ENCODE measurements around the gene EFCAB8.

EFCAB8 gene, protein sequence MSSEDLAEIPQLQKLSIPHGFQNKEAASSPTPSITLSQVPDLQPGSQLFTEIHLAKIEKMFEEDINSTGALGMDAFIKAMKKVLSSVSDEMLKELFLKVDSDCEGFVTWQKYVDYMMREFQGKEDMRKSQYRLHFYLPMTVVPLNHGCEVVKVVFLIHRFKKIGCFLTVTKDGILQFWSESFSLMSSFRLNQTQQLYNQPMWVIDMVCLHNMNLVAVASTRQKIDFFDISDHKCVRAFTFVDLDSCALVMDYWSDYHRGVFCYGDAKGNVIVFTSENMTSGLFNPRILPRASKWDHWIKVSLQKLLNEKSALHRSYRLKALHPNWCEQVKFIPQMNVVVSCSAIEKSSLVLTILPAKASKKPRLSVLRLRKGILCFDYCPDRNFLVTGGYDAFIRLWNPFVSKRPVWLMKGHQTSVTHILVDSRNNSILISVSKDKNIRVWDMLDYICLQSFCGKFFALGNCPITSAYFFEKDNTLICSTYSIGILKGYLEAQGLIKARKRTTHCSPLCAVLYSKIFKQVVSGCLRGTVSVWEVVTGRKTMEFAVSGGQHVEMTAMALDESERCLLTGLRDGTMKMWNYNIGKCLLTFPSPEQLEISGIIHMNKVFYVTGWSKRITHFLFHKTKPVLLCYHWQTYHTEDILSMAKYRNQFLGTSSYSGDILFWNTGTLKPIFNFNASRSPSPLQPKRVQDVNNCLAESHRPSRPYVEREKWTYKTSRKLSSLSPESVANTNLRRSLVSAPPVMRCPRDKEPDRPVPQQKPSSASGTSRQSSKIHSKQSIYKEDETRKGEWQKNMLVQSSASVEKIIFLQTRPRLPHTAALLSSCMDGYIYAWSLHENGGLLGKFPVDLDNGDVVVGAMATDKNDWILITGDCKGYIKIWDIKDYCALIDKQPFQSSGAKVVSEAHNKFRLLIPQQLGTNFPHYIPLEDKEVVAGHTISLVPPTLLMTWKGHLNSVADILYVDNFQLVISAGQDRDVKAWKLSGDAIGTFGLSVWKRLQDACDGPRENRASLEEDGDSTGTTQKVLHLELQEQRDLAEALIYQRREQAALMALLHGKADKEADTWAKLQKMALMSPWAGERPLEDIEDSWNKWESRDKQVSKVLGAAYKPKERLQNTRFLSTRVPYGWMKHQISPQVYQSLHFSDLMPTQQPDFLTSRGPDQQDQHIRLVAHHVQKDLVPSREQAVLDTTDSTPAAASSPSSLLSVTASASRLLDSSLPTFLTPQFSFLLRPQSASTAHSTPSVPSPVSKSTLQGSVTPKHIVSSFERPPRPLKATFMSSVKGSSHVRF

DNA sequence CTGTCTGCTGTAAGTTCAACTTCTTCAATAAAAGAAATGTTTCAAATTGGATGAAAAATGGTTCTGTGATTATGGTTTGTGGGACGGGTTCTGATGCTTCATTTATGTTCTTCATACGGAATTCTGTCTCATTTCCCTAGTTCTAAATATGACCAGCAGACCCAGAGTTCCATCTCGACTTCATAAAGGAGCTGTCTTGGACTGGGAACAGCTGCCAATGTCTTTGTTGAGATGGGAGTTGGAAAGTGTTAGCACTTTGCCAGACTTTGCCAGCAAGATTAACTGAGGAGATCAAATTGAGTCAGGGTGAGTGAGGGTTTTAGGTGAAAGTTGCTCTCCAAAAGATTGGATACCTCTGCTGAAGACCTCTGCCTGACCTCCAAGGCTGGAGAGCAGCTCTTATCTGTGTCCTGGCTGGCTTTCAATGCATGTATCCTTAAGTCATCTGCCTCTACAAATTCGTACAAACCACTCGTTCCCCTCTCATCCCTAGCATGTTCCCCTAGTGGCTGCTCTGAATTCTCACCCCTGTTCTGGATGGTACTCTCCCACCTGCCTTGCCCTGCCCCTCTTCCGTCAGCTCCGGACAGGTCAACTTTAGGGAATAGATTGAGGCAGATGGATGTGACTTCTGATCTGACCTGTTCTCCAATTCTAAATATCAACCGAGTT is at the start of gene EFCAB8:
Gene EFCAB8 (plus strand): TSS at position 223 of the 672 bp plus-strand sequence. CDS start 4,870 bp downstream, outside the sequence.
- no peak for DNase-seq (ENCODE audit: low spot score)

DNA sequence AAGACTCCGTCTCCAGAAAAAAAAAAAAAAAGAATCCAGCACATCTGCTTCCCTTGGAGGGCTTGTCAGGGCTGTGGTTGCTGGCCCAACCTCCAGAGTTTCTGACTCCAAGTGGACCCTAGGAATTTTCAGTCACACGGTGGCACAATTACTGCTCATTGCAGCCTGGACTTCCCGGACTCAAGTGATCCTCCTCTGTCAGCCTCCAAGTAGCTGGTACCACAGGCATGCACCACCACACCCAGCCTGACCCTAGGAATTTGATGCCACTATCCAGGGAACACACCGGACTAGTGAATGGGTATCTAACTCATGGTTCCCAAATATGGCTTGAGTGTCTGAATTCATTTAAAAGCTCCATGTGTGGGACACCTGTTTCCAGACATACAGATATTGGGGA is 48.8 kb upstream of the EFCAB8 start:
- DNase-seq (ENCODE audit: low spot score): no peak

DNA sequence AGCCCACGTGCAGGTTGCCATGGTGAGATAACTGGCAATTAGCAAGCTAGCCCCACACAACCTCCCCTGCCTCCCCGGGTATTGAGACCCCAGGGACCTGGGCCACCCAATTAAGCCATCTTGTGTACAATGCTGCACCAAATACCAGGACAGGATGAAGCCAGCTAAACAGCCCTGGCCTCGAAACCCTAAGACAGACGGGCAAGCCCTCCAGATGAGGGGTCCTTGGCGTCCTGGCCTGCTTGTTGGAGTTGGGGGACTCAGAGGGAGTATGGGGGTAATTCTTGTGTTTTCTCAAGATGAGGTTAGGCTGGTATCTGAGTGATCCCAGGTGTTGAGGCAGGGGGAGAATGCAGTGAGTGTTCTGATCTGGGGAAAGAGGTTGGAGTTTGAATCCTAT is 47.8 kb upstream of the EFCAB8 start:
- DNase-seq (ENCODE audit: low spot score): no peak

DNA sequence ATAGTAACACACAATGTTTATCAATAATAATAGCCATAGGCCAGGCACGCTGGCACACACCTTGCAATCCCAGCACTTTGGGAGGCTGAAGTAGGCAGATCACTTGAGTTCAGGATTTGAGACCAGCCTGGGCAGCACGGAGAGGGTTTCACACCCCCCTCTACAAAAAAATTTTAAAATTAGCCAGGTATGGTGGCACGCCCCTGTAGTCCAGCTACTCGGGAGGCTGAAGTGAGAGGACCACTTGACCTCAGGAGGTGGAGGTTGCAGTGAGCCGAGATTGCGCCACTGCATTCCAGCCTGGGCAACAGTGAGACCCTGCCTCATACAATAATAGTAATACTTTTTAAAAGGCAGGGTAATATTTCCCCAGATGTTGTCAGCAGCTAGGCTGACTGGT is 46.8 kb upstream of the EFCAB8 start:
- DNase-seq (ENCODE audit: low spot score): no peak

DNA sequence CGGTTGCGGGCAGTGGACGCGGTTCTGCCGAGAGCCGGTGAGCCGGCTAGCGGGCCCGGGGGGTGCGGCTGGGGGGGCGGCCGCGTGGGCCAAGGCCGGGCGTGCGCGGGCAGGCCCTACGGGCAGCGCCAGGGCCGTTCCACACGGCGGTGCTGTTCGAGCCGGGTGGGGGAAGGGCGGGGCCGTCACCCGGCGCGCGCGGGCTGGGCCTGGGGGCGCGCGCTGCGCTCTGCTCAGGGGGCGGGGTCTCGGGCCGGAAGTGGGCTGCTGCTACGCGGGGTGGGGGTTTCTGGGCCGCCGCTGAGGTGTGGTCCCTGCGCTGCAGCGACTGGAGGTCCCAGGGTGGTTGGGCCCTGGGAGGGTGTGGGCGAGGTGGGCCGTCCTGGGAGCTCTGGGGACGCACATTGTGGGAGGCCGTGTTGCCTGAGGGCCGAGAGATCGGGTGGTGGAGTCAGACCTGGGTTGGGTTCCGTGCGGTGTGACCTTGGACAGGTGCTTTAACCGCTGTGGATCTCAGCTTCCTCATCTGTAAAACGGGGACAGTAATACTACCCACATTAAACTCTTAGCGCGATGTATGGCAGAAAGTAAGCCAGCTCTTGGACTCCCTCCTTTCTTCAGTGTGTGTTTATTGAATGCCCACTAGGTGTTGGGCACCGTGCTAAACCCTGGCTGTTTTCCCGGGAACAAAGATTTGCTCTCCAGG is 38.6 kb upstream of the EFCAB8 start:
- DNase-seq (ENCODE audit: low spot score): peak; percentile 82

DNA sequence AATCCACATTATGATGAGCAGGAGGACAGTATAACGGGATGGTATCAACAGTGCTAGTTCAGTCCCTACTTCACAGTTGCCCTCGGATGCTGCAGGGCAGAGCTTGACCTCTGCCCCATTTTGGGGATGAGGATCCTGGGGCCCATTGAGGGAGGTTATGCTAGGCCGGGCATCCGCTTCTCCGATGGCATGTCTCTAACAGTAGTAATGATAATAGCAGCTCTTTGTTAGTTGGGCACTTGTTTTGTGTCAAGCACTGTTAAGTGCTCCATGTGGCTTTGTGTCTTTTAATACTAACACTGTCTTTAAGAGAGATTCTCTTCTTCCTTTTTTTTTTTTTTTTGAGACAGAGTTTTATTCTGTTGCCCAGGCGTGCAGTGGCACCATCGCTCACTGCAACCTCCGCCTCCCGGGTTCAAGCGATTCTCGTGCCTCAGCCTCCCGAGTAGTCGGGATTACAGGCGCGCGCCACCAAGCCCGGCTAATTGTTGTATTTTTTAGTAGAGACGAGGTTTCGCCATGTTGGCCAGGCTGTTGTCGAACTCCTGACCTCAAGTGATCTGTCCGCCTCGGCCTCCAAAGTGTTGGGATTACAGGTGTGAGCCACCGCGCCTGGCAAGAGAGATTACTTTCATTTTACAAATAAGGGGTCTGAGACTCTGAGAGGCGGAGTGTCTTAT is 37.9 kb upstream of the EFCAB8 start:
- DNase-seq (ENCODE audit: low spot score): no peak

DNA sequence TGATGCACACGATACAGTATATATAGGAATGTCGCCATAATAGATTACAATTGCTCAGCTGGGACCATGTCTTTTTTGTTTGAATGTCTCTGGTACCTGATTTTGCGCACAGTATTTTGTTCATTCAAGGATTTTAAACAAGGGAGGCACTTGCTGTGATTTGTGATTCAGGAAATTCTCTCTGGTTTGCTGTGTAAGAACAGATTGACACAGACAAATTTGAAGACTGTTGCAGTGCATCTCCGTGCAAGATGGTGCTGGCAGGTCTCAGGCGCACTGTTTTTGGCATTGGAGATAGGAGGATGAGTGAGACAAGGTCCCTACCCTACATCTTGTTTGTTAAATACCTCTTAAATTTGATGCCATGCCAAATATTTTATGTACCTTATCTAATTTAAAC is 36.5 kb upstream of the EFCAB8 start:
- no peak for DNase-seq (ENCODE audit: low spot score)

DNA sequence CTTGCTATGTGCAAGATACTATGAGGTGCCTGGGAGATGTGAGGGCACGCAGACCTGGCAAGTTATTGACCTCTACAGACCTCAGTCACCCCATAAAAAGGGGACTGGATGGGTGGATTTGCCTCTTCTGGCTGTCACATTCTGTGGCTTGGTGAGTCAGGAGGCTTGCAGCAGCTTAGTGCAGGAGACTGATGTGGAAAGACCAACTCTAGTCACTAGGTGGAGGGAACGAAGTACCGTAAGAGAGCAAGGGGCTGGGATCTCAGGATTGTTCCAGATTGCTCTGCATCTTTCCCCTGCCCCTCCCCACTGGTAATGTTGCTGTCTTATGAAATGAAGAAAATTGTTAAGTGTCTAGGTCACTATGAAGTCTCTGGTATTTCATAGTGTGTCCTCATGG is 35.6 kb upstream of the EFCAB8 start:
- DNase-seq (ENCODE audit: low spot score): peak; percentile 65

DNA sequence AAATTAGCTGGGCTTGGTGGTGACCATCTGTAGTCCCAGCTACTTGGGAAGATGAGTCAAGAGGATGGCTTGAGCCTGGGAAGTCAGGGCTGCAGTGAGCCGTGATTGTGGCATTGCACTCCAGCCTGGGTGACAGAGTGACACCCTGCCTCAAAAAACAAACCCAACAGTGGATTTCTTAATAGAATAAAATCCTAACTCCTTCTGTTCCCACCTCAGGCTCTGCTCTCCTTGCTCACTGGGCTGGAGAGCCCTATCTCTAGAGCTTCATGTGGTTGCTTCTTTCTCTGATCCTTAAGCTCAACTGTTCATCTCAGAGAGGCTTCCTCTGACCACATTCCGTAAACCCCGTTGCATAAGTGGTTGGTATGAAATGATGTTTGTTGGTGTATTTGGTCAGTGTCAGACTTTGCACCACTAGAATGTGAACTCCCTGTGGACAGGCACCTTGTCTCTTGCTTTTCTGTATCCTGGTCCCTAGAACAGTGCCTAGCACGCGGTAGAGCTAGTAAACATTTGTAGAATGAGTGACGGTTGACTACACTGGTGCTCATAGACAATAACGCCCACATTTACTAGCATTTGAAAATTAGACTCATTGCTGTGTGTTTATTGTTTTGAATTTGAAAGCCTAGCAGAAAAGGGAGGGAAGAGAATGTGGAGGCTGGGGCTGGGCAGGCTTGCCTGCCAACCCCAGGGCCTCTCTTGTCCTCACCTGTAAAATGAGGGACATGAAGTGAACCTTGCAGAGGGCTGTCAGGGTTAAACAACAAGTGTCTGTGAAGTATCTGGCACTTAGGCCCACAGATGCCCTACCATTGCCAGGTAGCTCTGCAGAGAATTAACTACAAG is 34.8 kb upstream of the EFCAB8 start:
- no peak for DNase-seq (ENCODE audit: low spot score)

DNA sequence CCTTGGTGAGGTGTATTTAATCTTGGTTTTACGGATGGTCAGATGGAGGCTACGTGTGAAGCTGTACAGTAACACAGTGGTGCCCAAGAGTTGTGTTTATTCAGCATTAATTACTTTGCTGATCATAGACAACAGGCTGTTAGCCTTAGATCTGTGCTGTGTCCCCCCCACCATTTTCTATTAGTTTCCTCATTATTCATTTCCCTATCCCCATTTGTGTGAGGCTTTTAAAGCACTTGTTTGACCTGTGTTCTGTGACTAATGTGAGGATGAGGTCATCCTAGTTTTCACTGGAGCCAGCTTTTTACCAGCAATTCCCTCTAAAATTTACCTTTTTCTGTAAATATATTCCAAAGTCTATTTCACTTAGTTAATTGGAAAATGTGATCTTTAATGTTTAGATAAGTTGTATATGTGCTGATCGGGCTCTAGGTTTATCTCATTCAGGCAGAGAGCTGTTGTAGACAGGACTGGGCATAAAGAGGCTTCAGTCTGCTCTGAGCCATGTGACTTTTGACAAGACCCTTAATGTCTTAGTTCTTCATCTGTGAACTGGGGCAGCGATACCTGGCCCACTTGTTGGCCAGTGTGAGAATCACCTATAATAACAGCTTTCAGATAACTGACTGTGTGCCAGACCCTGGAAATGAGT is 30.6 kb upstream of the EFCAB8 start:
- DNase-seq (ENCODE audit: low spot score): no peak

DNA sequence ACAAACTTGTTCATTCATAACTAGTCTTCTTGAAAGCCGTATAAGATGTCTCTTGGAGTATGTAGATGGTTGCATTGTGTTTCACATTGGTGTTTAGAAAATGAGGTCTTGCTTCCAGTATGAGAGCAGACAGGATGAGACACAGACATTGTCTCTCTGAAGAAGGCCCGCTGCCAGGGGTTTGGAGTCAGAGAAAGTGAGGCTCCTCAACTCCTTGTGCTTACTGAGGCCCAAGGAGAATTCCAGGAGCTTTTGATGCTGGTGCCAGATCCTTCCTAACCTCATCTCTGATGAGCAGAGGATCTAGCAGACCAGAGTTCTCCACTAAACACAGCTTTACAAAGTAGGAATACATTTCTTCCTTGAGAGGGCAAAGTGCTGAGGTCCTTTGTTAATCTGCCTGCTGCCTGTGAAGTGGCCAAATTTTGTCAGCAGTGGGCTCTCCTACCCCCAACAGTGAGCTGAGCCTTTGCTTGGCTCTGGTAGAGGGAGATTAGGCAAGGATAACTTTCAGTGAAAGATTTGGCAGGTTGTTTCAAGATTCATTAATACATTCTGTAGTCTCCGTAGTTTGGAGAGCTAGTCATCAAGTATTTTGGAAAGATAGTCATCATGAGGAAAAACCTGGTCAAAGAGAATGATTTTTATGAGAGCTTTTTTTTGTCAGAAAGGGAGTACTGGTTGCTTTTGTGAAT is 29.3 kb upstream of the EFCAB8 start:
- no peak for DNase-seq (ENCODE audit: low spot score)

DNA sequence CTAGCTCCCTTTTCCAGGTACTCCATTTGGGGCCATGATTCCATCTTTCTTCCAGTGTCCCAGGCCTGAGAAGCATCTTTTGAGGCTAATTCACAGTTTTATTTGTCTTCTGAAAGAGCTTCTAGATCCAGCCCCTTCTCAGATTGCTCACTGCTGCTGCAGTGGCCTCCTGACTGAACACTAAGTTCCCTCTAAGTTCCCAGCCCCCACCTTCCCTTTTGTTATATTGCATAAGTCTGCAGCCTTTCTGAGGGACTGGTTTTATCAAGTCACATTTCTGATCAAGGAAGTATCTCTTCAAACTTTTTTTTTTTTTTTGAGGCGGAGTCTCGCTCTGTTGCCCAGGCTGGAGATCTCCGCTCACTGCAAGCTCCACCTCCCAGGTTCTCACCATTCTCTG is 28.3 kb upstream of the EFCAB8 start:
- DNase-seq (ENCODE audit: low spot score): no peak

DNA sequence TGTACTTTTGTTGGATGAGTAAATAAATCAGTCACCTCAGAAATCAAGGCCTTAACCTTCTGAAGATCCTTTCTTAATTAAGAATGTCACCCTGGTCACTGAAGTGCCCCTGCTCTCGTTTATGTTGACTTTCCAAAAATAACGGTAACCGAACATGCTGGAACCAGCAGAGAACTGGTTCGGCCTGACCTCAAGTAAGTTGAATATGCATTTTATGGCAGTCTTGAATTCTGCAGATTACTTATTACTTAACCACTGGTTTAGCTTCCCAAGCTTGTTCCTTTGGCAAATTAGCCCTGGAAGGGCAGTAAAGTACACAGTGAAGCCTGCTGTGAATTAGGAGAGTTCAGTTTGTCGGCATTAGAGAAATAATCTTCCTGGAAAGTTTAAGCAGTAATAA is 26.7 kb upstream of the EFCAB8 start:
- DNase-seq (ENCODE audit: low spot score): no peak

DNA sequence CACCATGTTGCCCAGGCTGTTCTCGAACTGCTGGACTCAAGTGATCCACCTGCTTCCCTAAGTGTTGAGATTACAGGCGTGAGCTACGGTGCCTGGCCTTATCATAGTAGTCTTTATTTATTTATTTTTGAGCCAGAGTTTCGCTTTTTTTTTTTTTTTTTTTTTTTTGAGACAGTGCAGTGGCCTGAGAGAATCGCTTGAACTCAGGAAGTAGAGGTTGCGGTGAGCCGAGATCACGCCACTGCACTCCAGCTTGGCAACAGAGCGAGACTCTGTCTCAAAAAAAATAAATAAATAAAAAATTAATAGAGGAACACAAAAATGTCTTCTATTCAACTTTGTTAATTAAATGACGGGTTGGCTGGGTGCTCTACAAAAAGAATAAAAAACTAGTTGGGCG is 26.1 kb upstream of the EFCAB8 start:
- DNase-seq (ENCODE audit: low spot score): no peak

DNA sequence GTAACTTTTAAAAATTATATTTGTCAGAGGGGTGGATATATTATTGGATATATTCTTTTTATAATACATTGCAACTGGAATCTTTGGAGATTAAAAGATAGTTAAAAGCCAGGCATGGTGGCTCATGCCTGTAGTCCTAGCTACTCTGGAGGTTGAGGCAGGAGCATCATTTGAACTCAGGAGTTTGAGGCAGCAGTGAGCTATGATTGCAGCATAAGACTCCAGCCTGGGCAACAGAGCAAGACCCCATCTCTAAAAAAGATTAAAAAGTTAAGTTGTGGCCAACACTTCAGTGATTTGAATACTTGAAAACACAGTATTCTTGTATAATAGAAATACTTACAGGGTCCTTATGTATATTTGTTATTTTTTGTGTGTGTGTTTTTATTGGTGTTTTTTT is 23.8 kb upstream of the EFCAB8 start:
- no peak for DNase-seq (ENCODE audit: low spot score)

DNA sequence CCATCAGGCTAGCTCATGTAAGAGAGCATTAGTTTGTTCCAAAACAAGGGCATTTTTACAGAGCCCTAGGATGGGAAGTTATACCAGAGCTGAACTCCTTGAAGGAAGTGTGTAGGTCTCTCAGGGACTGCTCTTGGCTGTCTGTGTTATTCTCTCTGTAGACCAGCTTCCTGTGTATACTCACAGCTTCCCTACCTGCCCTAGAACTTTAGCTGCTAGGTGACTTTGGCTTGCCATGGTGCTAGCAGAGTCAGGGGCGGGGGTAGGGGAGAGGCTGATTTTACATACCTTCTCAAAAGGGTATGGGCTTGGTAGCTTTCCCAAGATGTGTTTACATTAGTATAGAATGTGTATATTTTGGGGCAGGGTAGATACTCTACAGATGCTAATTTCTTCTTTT is 21.6 kb upstream of the EFCAB8 start:
- DNase-seq (ENCODE audit: low spot score): no peak

DNA sequence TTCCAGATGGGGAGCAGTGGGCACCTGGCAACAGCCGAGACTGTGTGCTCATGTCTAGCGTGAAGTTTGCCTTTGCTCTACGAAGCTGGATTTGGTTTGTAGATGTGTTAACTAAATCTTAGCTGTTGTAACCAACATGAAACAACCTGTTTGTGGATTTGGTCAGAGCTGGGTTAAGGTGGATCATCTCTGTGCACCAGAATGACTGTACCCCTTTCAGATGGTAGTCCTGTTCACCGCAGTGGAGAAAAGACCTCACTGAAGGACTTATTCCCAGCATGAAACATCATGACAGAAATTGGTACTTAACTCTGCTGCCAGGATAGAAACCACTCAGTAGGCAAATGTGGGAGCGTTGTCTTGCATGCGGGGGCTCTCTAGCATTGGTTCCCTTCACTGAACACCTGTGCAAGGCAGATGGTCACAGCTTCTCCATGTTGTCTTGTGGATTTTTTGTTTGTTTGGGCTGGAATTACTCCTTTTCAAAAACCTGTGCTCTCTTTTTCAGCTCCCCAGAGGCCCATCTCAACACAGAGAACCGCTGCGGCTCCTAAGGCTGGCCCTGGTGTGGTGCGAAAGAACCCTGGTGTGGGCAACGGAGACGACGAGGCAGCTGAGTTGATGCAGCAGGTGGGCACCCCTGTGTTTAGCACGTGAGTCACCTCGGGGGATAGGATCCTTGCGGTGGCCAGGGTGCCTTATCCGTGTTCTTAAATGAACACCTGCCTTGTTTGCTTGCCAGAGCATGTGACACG is 19.3 kb upstream of the EFCAB8 start:
- DNase-seq (ENCODE audit: low spot score): no peak

DNA sequence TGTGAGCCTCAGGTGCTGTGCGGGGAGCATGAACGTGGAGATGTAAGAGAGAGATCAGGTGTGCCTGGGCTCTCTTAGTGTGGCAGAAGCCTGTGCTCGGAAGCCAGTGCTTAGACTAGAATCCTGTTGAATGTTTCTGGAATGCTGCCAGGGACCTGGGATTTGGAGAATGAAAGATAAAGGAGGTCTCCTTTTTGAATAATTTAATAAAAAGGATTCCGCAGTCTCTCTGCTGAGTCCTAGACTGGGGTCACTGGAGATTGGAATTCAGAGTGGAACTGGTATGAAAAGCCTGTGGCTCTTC is 18.8 kb upstream of the EFCAB8 start:
- DNase-seq (ENCODE audit: low spot score): no peak

Data from AG08396 (cell line).